ENCODE measurements around the gene ADAMTS3.

GRCh38 chr4:72564184-72564583 lies 4.8 kb downstream of the ADAMTS3 start:
- TF ChIP-seq, protein P1, sequence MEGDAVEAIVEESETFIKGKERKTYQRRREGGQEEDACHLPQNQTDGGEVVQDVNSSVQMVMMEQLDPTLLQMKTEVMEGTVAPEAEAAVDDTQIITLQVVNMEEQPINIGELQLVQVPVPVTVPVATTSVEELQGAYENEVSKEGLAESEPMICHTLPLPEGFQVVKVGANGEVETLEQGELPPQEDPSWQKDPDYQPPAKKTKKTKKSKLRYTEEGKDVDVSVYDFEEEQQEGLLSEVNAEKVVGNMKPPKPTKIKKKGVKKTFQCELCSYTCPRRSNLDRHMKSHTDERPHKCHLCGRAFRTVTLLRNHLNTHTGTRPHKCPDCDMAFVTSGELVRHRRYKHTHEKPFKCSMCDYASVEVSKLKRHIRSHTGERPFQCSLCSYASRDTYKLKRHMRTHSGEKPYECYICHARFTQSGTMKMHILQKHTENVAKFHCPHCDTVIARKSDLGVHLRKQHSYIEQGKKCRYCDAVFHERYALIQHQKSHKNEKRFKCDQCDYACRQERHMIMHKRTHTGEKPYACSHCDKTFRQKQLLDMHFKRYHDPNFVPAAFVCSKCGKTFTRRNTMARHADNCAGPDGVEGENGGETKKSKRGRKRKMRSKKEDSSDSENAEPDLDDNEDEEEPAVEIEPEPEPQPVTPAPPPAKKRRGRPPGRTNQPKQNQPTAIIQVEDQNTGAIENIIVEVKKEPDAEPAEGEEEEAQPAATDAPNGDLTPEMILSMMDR (IDR thresholded peaks at IDR 0.05): no peak
- TF ChIP-seq POLR2A (IDR thresholded peaks at IDR 0.05): no peak
